ENCODE measurements around the gene SLC5A12.
"Not testable (repeated sequence)": the region's sequence is repeated elsewhere in the genome, so short reads cannot be mapped to it uniquely, and the experiment has no call there.

Gene SLC5A12

GRCh38 chr11:26651916-26652315, 69.9 kb downstream of the SLC5A12 start:
- DNase-seq (ENCODE audit: low read depth), result no peak

DNA sequence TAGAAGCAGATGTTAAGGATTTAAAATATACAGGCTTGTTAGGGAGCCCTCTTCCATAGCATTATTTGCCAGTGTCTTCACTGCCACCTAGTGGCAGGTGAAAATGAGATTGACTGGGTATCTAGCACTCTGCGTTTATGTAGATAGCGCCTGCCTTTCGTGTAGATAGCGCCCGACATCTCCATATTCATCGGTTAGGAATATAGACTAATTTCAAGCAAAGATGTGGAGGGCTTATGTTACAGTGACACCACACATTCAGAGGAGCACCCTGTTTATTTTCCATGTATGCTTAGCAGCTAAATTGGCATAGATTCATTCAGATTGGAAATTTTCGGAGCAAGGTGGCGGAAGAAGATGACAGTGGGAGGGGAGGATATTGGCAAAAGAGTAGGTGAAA, 72.0 kb downstream of the SLC5A12 start:
- no peak for DNase-seq (ENCODE audit: low read depth)

GRCh38 chr11:26643314-26643713, 78.5 kb downstream of the SLC5A12 start:
- DNase-seq (ENCODE audit: low read depth), result not testable (repeated sequence)

- DNase-seq (ENCODE audit: low read depth), result no peak
Measured at GRCh38 chr11:26632691-26633159, 89.1 kb downstream of the SLC5A12 start.

DNA sequence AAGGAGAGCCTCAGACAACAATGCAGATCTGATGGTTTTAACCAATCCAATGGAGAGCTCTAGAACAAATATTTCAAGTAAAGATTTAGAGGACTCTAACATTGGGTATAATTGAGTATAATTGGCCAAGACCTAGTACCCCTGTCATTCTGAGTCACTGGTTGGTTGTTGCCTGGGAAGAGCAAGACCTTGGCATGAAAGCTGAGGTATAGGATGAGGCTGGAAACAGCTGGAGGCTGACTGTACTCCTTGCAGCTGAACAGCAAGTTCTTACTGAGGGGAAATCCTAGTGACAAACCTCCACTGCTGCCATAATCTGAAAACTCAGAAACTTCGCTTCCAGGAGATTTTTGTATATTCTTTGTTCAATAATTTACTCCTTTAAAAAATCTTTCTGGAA, 95.5 kb downstream of the SLC5A12 start:
- no peak for DNase-seq (ENCODE audit: low read depth)

DNA sequence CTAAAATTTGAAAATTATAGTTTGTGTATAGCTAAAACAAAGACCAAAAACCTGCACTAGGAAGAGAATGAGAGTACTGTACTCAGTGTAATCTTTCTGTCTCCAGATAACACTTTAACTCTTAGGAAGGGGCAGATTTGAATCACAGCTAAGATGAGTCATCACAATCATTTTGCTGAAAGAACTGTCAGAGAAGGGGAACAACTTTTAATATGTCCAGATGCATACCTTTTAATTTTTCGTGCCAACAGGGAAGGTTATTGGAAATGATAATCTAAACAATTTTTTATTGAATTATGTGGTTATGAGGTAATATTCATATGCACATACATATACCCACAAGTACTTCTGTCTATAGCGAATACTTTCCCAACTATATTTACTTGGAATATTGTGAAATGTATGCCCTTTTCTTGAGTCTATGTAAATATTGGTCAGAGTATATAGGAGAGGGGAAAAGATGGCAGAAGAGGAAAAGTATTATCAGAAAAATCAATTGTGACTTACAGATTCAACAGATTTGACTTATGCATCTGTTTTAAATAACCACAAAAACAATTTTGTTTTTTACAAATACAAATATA, 98.7 kb downstream of the SLC5A12 start:
- no peak for DNase-seq (ENCODE audit: low read depth)

DNA sequence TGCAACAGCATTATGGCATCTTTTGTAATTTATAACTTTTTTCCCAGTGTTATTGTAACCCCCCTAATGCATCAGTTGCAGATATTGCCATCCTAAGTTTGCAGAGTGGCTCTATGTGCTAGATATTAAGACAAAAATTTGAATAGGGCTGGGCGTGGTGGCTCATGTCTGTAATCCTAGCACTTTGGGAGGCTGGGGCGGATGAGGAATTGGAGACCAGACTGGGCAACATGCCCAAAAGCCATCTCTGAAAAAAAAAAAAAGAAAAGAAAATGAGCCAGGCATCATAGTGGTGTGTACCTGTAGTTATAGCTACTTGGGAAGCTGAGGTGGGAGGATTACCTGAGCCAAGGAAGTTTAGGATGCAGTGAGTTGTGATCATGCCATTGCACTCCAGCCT, 99.7 kb downstream of the SLC5A12 start:
- no peak for DNase-seq (ENCODE audit: low read depth)

DNA sequence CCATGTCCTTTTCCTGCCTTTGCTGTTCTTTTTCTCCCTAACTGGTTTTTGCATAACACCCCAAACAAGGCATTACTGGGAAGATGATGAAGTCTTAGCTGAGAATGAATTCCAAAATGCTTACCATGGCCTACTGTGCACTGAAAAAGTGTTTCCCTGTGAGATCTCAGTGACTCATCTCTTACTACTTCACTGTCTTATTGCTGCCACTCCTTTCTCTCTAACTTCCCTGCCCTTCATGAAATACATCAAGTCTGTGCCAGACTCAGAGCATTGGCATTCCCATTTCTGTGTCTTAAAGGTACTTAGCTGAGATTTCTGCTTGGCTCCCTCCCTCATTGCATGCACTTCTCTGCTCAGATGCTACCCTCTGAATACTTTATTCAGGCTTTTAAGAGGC, 100.7 kb downstream of the SLC5A12 start:
- DNase-seq (ENCODE audit: low read depth), result no peak

DNA sequence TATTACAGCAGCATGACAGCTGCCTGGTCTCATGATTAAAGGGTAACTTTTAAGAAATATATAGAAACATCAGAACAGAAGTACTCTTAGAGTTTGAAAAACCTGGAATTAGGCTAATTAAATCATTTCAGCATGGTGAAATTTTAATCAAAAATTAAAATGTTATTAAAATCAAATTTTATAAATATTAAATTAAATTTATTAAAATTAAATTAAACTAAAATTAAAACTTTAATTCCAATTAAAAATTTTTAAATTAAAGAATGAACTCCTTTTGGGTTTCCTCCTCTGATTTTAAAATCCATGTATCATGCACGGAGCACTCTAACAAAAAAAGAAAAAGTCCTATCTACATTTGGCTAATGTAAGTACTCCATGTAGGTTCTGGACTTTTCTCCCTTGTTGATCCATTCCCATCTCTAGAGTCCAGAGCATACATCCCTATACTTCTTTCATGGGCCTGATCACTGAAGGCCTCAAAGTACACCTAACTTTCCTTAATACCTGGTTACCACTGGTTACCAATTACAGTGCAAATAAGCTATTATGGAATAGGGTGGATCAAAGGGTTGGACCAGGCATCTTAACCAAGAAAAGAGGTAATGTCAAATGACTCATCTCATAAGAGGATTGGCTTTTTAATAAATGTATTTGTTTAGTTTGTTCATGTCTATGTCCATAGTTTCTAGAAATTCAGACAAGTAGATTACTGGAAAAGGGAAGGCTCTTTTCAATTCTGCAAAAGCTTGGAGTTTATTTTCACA, 101.4 kb downstream of the SLC5A12 start:
- DNase-seq (ENCODE audit: low read depth), result no peak

DNA sequence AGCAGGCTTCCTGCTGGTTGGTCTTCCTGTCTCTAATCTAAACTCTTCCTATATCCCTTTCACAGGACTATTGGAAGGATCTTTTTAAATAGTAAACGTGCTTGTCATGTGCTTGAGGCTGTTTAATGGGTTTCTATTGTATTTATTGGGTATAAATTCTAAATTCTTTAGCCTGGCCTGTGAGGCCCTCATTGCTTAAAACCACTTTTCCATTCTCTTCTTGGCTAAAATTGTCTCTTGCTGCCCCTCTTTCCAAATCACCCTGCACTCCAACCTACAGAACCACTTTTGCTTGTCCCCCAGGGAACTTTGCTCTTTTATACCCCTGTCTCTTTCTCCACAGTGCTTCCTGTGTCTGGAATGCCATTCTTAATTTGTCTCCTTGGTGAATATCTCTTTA, 103.4 kb downstream of the SLC5A12 start:
- no peak for DNase-seq (ENCODE audit: low read depth)
